Measurements from ENCODE around the gene PDE11A. TPM values are rescaled to one million over a fixed set of nuclear protein-coding genes. Genes with fewer than 3 reads are reported as not detected.
A peak's percentile ranks its signal among the peaks of the same experiment; 100 is the strongest.

Gene PDE11A
- total RNA-seq, 1 donor from 2014 or later, result 2.8 TPM

DNA sequence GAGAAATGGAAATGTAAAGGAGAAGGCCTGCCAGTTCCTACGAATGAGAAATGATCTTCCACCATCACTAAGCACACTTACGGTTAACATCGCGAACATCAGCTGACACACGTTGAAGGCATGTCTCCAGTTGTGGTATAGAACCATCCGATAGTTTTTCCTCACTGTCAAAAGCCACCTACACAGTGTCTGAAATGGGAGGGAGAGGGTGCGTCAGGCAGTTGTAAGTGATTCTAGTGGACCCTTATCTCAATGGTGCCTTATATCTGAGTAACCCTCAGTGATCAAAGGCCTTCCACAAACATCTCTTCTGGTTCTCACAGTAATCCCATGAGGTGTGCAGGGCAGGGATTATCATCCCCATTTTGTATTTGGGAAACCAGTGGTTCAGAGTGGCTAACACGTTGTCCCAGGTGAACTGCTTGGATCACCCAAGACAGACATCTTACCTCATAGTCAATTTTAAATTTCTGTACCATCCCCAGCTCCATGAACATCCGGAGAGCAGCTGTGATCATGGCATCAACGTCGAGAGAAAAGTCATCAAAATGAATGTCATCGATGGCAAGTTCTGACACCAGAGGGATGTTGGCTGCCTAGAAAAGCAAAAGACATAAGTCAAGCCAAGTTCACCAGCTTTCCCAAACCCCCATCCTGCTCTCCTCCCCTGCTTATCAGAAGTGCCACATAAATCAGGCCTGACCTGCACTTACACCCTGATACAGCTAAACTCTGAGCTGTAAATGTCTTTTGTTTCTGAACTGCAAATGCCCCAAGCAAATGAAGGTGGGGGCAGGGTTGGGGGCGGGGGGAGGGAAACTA is 344.8 kb downstream of the PDE11A start:
- DNase-seq (ENCODE audit: low spot score), result no peak

DNA sequence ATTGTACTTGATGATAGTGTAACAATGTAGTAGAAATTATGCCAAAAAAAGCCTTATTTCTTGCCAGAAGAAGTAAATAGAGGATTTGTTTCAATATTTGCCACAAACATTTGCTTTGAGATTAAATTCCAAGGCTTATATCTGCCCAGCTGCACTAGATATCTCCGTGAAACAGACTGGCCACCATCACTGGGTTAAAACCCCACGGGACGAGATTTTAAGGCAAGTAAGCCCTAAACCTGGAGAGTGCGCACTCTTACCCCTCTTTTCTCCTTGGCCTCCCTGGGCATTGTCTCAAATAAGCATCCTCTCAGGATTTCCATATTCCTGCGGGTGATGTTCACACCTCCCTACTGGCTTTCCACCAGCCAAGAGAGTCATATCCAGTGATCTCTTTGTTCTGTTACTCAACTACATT is 345.6 kb downstream of the PDE11A start:
- no peak for DNase-seq (ENCODE audit: low spot score)

DNA sequence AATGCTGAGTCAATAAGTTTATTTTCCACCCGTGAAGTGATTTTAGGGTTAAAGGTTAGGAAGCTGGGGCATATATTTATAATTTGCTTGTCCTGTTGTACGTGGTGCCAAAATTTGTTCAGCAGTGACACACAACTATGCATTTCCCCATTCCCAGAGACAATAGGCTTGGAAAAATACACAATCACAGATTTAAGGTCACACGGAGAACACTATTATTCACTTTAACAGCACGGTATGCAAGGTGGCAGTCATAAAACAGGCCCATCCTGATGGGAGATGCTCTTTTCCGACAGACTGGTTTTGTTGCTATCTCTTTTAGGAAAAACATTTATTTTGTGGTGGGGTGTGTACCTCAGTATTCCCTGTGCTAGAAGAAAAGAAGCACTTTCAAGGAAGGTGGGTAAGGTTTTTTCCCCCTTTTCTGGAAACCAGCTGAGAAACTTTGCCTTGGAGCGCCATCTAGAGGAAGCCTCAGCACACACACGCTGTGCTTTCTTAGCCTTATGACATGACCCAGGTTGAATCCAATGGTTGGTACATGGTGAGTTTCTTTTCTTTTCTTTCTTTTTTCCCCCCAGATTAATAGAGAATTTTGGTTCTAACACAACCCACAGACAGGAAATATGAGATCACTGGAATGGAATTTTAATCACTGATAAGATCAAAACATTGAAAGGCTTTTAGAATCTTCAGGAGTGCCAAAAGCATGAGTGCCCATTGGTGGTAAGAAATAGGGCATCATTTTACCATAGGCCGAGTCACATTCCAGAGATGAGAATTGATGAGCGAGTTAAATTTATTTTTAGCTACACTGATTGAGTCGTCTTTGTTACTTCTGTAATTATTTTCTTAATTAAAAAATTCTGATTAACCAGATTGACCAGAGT is 347.9 kb downstream of the PDE11A start:
- DNase-seq (ENCODE audit: low spot score), result peak; percentile 37

DNA sequence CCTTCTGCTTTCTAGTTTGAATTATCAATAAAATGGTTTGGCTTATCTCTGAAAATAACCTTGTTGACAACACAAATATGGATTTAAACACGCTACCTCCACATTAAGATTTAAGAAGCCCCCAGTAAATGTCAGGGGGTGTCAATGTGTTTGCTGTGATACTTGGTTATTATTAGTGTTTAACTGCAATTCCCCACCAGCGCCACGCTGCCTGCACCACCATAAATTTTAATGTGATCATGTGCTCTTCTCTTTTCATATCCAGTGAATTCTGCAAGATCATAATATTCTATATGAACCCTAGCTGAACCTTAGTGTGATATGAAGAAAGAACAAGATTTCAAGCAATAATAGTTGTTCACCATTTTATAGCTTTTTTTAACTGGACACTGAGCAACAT is 349.3 kb downstream of the PDE11A start:
- DNase-seq (ENCODE audit: low spot score), result no peak

DNA sequence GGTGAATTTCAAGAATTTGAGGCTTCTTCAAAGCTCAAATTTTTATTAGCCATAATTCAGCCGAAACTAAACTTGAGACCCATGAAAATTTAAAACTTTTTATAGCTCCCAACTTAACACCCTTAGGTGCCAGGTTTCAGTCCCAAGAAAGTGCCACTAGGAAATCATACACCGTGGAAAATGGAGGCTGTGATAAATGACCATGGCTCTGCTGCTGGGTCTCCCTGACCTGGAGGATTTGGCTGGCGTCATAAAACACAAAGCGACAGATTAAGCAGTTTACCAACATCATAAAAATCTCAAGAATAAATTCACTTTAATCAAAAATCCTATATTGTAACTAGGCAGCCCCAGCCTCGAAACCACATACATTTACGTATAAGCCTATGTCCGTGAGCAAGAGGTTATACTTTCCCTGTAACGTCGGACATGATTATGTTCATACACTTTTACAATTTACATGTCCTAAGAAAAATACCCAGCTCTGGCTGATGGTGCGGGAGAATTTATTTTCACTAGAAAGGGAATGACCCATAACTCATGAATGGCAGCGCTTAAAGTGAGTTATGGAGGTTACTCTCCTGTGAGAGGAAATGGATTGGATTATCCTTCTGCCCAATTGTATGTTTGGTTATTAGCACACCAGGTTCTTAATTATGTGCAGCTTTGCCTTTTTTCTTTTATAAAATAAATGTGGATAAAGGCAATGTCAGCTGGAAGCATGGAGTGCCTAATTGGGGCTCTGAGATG is 350.6 kb downstream of the PDE11A start:
- DNase-seq (ENCODE audit: low spot score), result no peak

DNA sequence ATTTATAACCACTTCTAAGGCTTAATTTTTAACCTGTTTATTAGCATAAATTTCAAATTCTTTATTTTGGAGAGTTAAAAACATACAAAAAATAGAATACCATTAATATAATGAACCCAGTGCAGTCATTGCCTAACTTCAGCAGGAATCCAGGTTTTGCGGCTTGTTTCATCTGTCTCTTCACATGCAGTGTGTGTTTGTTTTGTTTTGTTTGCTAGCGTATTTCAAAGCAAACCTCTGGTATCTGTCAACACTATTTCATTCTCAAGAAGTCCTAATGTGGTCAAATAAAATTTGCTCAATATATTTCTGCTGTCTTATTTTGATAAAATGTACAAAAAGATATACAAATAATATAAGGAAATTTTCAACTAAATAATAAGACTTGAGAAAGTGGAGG is 351.5 kb downstream of the PDE11A start:
- DNase-seq (ENCODE audit: low spot score), result no peak

DNA sequence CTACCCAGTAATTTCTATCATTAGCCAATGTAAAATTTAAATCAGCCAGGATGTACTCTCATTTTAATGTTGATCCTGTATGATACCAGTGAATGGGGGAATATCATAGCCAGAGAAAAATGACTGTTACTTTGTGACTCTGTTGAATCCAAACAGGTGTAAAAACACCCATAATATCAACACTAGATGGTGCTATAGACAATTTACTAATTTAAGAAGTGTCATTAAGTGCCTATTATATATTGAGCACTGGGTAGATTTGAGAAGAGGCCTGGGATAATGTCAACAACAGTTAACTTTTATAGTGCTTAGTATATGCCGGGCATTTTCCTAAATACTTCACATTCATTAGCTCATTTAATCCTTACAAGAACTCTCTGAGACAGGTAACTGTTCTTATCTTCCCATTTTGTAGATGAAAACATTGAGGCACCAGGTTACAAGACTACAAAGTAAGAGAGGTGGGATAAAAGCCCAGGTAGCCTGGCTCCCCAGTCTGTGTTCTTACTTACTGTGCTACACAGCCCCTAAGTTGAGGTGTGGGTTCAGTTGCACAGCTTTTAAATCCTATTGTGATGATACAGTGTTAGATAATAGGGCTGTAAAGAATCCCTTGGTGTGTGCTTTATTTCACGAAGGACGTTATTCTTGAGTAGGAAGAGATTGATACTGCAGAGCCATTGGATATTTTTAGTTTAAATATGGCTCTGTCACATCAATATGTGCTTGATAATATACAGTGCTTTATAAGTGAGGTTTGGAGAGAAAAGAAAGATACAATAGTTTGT is 354.6 kb downstream of the PDE11A start:
- DNase-seq (ENCODE audit: low spot score), result no peak

DNA sequence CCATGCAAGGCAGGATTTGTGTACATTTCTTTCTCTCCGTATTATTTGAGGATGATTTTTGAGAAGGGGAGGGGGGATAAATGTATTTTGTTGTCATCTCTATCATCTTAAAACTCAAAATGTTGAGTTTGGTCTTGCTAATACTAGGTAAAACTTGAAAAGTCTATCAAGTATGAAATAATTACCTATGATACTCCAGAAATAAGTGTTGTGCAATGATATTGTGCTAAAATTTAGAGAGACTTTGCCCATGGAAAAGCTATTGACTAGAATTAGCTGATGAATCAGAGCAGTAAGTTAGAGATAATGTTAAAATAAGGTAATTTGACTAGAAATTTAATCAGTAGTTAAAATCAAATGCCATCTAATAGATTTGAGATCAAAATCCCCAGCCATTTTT is 356.1 kb downstream of the PDE11A start:
- DNase-seq (ENCODE audit: low spot score), result no peak

DNA sequence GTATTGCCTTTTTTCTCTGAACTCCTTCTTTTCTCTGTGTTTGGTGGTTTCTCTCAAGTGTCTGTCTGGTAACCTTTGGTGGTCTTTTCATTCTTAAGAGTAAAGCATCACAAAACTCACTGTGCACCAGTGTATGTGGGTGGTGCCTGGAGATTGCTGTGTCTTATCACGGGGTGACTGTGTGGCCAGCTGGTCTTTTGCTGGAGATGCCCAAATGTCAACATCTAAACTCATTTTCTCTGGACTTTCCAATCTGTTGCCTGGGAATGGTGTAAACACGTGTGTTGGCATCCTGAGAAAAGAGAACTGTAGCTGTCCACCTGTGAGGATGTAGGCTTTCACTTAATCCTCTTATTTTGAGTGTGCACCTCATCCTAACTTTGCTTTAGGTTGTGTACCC is 356.8 kb downstream of the PDE11A start:
- DNase-seq (ENCODE audit: low spot score), result no peak

DNA sequence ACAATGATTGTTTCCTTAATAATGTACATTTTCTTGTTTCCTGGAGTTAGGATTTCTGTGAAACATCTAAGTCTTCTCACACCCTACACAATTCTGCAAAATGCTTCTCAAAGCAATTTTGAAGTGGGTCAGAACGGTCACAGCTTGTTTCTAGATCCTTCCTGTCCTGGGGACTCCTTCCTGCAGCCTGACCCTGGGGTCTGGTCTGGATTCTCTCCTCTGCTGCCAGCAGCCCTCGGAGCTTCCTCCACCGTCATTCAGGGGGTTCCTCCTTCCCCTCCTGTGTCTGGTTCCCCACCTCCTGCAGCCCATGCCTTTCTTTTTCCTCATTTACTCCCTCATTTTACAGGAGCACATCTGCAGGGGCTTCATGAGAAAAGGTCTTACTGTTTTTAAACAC is 357.9 kb downstream of the PDE11A start:
- no peak for DNase-seq (ENCODE audit: low spot score)

DNA sequence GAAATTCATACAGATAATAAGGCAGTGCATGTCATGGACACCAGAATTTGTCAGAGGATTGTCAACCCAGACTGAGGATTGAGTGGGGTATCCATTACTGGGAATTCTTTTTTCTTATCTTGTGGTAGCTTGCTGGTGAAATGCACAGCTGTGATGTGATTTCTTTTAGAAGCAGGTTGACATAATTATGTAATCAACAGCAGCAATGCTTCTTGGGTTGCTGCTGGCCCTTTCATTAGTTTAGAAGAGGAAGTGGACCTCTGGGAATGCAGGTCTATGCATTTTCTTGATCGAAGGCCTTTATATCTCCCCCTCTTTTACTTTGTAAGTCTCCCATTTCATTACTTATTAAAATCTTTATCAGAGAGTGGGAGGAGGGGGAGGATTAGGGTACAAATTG is 360.1 kb downstream of the PDE11A start:
- no peak for DNase-seq (ENCODE audit: low spot score)

DNA sequence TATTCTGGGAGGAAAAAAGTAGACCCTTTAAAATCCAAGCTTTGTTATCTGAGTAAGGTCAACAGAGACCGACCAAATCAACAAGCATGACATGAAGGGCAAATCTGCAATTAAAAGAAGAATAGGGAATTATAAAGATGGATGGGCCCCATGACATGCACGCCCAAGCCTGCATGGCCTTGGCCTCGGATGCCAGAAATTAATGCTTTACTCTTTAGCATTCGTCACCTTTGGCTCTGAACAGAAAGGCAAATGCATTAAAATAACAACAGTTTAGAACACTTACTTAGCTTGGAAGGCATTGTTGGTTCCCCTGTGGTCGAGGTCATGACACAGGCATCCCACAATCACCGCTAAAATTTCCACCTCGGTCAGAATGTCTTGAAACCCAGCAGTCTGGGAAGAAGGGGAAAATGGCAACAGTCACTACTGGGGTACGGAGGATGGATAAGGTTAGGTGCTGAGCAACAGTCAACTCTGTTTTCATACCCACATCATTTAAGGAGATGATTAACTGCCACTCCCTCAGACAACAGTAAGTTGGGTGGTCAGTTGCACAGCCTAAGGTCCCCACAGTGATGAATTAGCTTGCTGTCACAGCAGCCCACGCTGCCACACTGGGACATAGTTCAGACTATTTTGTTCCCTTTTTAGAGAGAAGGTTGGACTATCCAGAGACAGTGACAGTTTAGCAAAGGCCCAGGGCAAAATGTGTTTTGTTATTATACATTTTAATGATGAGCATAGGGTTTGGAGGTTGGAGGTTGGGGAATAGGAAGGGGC is 360.9 kb downstream of the PDE11A start:
- no peak for DNase-seq (ENCODE audit: low spot score)

DNA sequence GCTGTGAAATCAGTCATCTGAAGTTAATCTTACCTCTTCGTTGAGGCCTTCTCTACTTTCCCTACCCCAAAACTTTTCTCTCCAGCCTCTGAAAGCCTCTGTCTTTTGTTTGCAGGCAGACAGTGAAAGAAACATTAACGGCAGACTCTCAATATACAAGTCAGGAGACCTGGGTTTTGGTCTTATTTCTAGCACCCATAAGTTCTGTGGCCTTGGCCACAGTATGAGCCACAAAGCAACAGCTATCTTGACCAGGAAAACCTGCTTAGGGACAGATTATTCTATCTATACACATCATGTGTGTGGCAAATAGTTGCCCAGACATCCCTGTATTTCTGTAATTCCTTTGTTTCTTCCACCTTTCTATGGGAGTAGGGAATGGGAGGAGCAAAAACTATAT is 361.7 kb downstream of the PDE11A start:
- no peak for DNase-seq (ENCODE audit: low spot score)

DNA sequence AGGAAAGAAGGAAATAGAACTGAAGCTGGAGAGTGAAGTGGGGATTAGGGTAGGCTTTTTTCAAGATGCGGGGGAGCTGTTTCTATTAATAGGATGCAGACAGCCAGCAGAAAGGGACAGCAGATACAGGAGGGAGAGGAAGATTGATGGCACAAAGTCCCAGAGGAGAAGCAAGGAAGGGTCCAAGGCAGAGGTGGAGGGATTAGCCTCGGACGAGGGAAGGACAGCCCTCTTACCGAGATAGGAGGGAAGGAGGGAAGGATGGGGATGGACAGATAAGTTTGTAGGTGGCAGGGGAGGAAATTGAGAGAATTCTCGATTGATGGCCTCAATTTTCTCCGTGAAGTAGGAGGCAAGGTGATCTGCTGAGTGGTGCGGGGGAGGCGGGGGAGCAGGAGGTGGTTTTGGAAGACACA is 362.6 kb downstream of the PDE11A start:
- DNase-seq (ENCODE audit: low spot score), result no peak

DNA sequence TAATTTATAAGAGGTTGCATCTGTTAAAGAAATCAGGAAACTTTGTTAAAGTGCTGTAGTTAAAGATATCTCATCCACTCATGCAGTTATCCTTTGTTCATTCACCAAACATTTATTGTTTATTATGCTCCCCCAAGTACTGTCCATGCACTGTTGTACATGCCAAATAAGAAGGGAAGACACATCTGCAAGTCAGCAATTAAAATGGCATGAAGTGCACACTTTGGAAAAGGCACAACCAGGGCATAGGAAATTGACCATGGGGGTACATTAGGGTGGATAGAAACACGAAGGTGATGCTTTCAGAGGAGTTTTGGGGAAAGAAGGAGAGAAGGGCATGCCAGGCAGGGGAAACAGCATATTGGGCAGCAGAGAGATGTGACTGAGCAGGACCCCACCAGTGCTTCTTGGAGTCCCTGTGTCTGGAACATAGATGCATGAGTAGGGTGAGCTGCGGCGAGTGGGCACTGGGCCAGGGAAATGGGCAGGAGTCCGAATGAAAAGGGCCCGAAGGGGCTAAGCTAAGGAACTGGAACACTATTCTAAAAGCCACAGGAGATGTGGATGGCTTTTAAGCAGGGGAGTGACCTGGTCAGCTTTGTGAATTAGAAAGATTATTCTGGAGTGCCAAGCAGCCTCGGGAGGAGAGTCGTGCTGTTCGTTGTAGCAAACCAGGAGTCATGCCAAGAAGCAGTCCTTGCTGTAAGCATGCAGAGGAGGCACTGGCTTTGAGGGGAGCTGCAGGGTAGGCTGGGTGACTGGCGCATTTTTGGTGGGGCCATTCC is 363.7 kb downstream of the PDE11A start:
- no peak for DNase-seq (ENCODE audit: low spot score)

DNA sequence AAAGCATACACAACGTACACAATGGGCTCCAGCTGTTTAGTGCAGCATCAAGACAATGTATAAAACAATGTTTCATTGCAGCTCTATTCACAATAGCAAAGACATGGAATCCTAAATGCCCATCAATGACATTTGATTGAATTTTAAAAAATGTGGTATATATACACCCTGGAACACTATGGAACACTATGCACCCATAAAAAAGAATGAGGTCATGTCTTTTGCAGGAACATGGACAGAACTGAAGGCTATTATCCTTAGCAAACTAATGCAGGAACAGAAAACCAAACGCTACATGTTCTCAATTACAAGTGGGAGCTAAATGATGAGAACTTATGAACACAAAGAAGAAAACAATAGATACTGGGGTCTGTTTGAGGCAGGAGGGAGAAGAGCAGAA is 364.5 kb downstream of the PDE11A start:
- DNase-seq (ENCODE audit: low spot score), result no peak

DNA sequence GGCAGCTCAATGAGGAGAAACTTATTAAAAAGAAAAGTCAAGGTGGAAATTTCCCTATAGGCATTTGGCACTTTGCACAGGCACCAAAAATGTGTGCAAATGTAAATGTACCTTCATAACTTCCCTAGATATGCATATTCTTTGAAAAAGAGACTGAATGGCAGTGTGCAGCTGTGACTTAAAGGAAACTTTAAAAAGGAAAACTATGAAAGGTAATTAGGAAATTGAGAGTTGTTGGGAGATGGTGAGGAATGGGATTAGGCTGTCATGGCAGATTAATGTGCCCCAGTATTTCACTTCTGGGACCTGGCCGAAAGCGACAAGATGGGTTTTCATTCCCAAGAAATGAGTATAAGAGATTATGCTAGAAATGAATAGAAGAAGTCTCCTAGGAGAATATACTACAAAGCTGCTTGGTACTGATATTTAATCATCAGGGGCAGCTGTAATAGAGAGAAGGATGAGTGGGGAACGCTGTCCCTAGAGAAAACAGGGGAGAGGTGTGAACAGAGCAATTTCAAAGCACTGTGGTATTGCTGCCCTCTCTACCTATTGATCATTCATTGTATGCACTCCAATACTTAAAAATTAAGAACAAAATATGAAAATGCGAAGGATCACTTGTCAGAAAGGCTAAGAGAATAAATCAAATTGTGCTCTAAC is 366.9 kb downstream of the PDE11A start:
- no peak for DNase-seq (ENCODE audit: low spot score)

DNA sequence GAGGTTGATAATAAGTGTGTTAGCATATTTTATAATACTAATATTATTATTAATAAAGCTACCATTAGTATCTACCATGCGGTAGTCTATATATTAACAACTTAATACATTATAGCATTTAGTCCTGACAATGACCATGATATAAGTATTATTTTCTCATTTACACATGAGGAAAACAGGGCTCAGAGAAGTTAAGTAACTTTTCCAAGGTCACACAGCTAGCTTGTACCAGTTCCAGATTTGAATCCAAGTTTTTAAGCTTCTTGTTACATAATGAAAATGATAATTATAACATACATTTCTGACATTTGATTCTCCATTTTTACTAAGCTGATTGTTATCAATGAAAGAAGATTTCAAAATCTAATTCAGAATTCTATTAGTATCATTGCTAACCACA is 369.4 kb downstream of the PDE11A start:
- no peak for DNase-seq (ENCODE audit: low spot score)

DNA sequence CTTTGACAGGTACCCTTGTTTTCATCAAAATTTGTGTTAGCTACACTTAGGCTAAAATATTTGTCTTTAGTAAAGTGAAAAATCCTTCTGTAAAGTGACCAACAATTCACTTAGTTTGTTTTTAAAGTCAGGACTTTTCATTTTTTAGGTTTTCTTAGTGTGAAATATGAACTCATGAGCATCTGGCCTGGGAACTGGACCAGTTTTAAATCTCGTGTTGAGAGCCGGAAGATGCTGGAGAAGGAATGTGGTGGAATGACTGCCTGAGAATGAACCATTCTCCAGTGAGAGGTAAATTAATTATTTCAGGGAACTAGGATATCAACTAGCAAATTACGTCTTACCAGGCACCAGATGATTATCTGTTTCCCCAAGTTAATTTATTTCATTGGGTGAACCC is 374.3 kb downstream of the PDE11A start:
- DNase-seq (ENCODE audit: low spot score), result no peak
